Mesendoderm (in vitro differentiated cells): ENCODE data around the gene MACROD1.

Source experiments
- DNase-seq: peaks from one replicate; pipeline ENCODE4 v3.0.0; 2013
- H2AK5ac ChIP-seq: 2 replicates; pipeline ENCODE4 v1.6.1; 2013; ENCODE audit warnings: low read length, inconsistent platforms
- H2BK120ac ChIP-seq: 2 replicates; pipeline ENCODE4 v1.6.1; 2013; ENCODE audit warnings: low read depth, mild to moderate bottlenecking, low read length, moderate library complexity, mixed read lengths
- H2BK15ac ChIP-seq: replicated peaks from 2 replicates; pipeline ENCODE4 v1.6.1; 2013; ENCODE audit warnings: low read depth, mild to moderate bottlenecking, moderate library complexity
- H2BK5ac ChIP-seq: 2 replicates; pipeline ENCODE4 v1.6.1; 2013; ENCODE audit warnings: low read length, inconsistent platforms
- H3K18ac ChIP-seq: 2 replicates; pipeline ENCODE4 v1.6.1; 2013; ENCODE audit warnings: mild to moderate bottlenecking, low read length, mixed read lengths
- H3K23ac ChIP-seq: one replicate; pipeline ENCODE4 v1.6.1; 2013; ENCODE audit warnings: low read length
- H3K27ac ChIP-seq: 2 replicates; pipeline ENCODE4 v1.5.1; 2013; ENCODE audit warnings: low read depth, mild to moderate bottlenecking, inconsistent platforms, low read length, moderate library complexity
- H3K27me3 ChIP-seq: 2 replicates; pipeline ENCODE4 v1.6.1; 2013; ENCODE audit warnings: low read length, control low read depth, mild to moderate bottlenecking, inconsistent platforms; ENCODE audit not compliant: insufficient read depth, poor library complexity
- H3K36me3 ChIP-seq: 2 replicates; pipeline ENCODE4 v1.6.1; 2013; ENCODE audit warnings: low read length, inconsistent platforms; ENCODE audit not compliant: control insufficient read depth, insufficient read depth
- H3K4ac ChIP-seq: one replicate; pipeline ENCODE4 v1.6.1; 2013; ENCODE audit warnings: low read depth, mild to moderate bottlenecking, low read length, moderate library complexity
- H3K4me1 ChIP-seq: 2 replicates; pipeline ENCODE4 v1.6.1; 2013; ENCODE audit warnings: low read depth, low read length, inconsistent platforms; ENCODE audit not compliant: control insufficient read depth
- H3K4me2 ChIP-seq: 2 replicates; pipeline ENCODE4 v1.6.1; 2013; ENCODE audit warnings: low read length
- H3K4me3 ChIP-seq: 2 replicates; pipeline ENCODE4 v1.5.1; 2013; ENCODE audit warnings: mild to moderate bottlenecking, low read length
- H3K56ac ChIP-seq: one replicate; pipeline ENCODE4 v1.6.1; 2013; ENCODE audit warnings: low read length
- H3K79me1 ChIP-seq: 2 replicates; pipeline ENCODE4 v1.6.1; 2013; ENCODE audit warnings: low read length, inconsistent platforms
- H3K79me2 ChIP-seq: 2 replicates; pipeline ENCODE4 v1.6.1; 2013; ENCODE audit warnings: mild to moderate bottlenecking, low read length; ENCODE audit not compliant: control insufficient read depth, insufficient read depth
- H3K9ac ChIP-seq: 2 replicates; pipeline ENCODE4 v1.6.1; 2013; ENCODE audit warnings: low read length, inconsistent platforms
- H4K5ac ChIP-seq: one replicate; pipeline ENCODE4 v1.6.1; 2013; ENCODE audit warnings: low read length
- H4K8ac ChIP-seq: one replicate; pipeline ENCODE4 v1.6.1; 2013; ENCODE audit warnings: low read depth, mild to moderate bottlenecking, control low read depth, low read length, moderate library complexity
- WGBS: extraction: QIAGEN DNeasy Blood & Tissue Kit; methylation state at CpG from one replicate; pipeline ENCODE4 v1.1.7; 2013; ENCODE audit warnings: low lambda C conversion rate, missing lambda C conversion rate; ENCODE audit not compliant: insufficient coverage; ENCODE audit errors: extremely low coverage; 5-methylcytosine and 5-hydroxymethylcytosine counted together

MACROD1 gene

GRCh38 chr11:64017945-64018224 is 148.0 kb downstream of the MACROD1 start:
- Histone ChIP-seq H3K27ac (no peak overlapping the region), H3K4me1 (peaks cover 2% of the 10 kb centered on the region), H3K18ac (no peak overlapping the region), H4K8ac (no peak overlapping the region), H3K23ac (no peak overlapping the region), H4K5ac (no peak overlapping the region), H3K79me2 (no peaks in the 10 kb centered on the region), H3K79me1 (no peaks in the 10 kb centered on the region), H2BK120ac (no peak overlapping the region), H2AK5ac (no peak overlapping the region), H3K4me3 (no peak overlapping the region), H3K9ac (no peak overlapping the region), H3K36me3 (no peaks in the 10 kb centered on the region), H3K4me2 (no peak overlapping the region), H2BK15ac (no peak overlapping the region), H2BK5ac (no peak overlapping the region), H3K56ac (no peak overlapping the region), H3K27me3 (no peaks in the 10 kb centered on the region), H3K4ac (no peak overlapping the region)
- WGBS = no CpG with 5 or more reads among the region's 7 CpGs
- DNase-seq = no peak

DNA sequence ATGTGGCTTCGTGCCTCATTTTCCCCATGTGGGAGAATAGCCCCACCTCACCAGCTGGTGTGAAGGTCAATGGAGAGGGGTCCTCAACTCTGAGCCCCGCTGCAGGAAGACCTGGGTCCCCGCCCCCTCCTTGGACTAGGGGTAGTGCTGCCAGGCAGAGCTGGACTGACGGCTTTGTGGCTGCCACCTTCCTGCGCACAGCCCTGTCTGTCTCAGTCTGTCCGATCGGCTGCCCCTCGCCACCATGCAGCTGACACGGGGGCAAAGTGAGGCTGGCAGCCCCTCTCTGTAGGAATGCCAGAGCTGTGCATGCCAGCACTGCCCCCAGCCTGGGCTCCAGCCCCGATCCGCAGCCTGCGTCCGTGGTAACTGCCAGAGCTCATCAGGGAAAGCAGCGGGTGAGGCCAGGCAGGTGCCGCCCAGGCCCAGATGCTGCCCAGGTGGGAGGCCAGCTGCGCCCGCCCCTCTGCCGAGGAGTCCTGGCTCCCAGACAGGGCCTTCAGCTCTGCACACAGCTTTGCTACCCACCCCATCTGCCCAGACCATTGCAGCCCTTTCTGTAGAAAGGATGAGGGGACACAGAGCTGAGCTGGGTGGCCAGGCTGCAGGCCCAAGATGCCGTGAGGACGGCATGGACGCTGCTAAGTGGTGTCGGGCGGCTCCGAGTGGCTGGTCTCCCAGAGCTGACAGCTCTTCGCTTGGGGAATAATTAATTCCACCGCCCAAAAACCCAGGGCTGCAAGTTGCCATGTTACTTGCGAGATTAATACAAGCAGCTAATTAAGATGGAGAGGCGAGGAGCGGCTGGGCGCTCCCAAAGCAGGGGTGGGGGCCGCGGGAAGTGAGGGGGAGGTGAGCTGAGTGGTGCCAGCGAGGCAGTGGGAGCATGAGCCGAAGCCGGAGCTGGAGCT is 149.7 kb downstream of the MACROD1 start:
- H2BK15ac ChIP-seq = no peak overlapping the region
- H3K56ac ChIP-seq = no peak overlapping the region
- H3K79me2 ChIP-seq = no peaks in the 10 kb centered on the region
- H3K27me3 ChIP-seq = no peaks in the 10 kb centered on the region
- H3K9ac ChIP-seq = no peak overlapping the region
- no peaks in the 10 kb centered on the region for H3K79me1 ChIP-seq
- H3K36me3 ChIP-seq = no peaks in the 10 kb centered on the region
- no peaks in the 10 kb centered on the region for H3K4me1 ChIP-seq
- no peak for DNase-seq
- no peak overlapping the region for H3K4me3 ChIP-seq
- no peak overlapping the region for H3K4me2 ChIP-seq
- H2AK5ac ChIP-seq = no peak overlapping the region
- no peak overlapping the region for H4K8ac ChIP-seq
- no peak overlapping the region for H2BK5ac ChIP-seq
- H3K27ac ChIP-seq = no peak overlapping the region
- H4K5ac ChIP-seq = no peak overlapping the region
- no peak overlapping the region for H3K23ac ChIP-seq
- no peak overlapping the region for H2BK120ac ChIP-seq
- no CpG with 5 or more reads among the region's 35 CpGs for WGBS
- H3K4ac ChIP-seq = no peak overlapping the region
- H3K18ac ChIP-seq = no peak overlapping the region

- Histone ChIP-seq H2AK5ac (no peak overlapping the region), H3K27me3 (no peaks in the 10 kb centered on the region), H3K79me1 (no peaks in the 10 kb centered on the region), H3K9ac (no peak overlapping the region), H3K79me2 (no peaks in the 10 kb centered on the region), H3K56ac (no peak overlapping the region), H3K18ac (no peak overlapping the region), H3K4ac (no peak overlapping the region), H2BK120ac (no peak overlapping the region), H3K27ac (no peak overlapping the region), H3K23ac (no peak overlapping the region), H4K8ac (no peak overlapping the region), H2BK5ac (no peak overlapping the region), H3K4me2 (no peak overlapping the region), H3K36me3 (no peaks in the 10 kb centered on the region), H3K4me3 (no peak overlapping the region), H4K5ac (no peak overlapping the region), H2BK15ac (no peak overlapping the region), H3K4me1 (no peaks in the 10 kb centered on the region)
- no CpG with 5 or more reads among the region's 20 CpGs for WGBS
- no peak for DNase-seq
Measured at GRCh38 chr11:64015510-64015909, 150.4 kb downstream of the MACROD1 start.

GRCh38 chr11:64014356-64014755 is 151.6 kb downstream of the MACROD1 start:
- no peaks in the 10 kb centered on the region for H3K27me3 ChIP-seq
- DNase-seq = no peak
- H4K5ac ChIP-seq = no peak overlapping the region
- H3K4me3 ChIP-seq = no peak overlapping the region
- H2BK120ac ChIP-seq = no peak overlapping the region
- no peak overlapping the region for H3K56ac ChIP-seq
- H3K9ac ChIP-seq = no peak overlapping the region
- no peak overlapping the region for H3K27ac ChIP-seq
- no peak overlapping the region for H2AK5ac ChIP-seq
- H4K8ac ChIP-seq = no peak overlapping the region
- no CpG with 5 or more reads among the region's 11 CpGs for WGBS
- H3K18ac ChIP-seq = no peak overlapping the region
- no peaks in the 10 kb centered on the region for H3K79me2 ChIP-seq
- H2BK5ac ChIP-seq = no peak overlapping the region
- no peak overlapping the region for H3K4me2 ChIP-seq
- no peaks in the 10 kb centered on the region for H3K36me3 ChIP-seq
- H3K4ac ChIP-seq = no peak overlapping the region
- H3K79me1 ChIP-seq = no peaks in the 10 kb centered on the region
- H3K23ac ChIP-seq = no peak overlapping the region
- H2BK15ac ChIP-seq = no peak overlapping the region
- H3K4me1 ChIP-seq = no peaks in the 10 kb centered on the region

- H3K27ac ChIP-seq = no peak overlapping the region
- WGBS = no CpG with 5 or more reads among the region's 16 CpGs
- H3K79me1 ChIP-seq = no peaks in the 10 kb centered on the region
- H3K4me2 ChIP-seq = no peak overlapping the region
- no peak overlapping the region for H2AK5ac ChIP-seq
- H4K8ac ChIP-seq = no peak overlapping the region
- H2BK5ac ChIP-seq = no peak overlapping the region
- no peaks in the 10 kb centered on the region for H3K4me1 ChIP-seq
- no peak overlapping the region for H3K9ac ChIP-seq
- no peak overlapping the region for H2BK15ac ChIP-seq
- H3K79me2 ChIP-seq = no peaks in the 10 kb centered on the region
- DNase-seq = no peak
- H2BK120ac ChIP-seq = no peak overlapping the region
- no peak overlapping the region for H3K4me3 ChIP-seq
- H3K18ac ChIP-seq = no peak overlapping the region
- no peak overlapping the region for H4K5ac ChIP-seq
- no peak overlapping the region for H3K4ac ChIP-seq
- no peak overlapping the region for H3K23ac ChIP-seq
- H3K36me3 ChIP-seq = no peaks in the 10 kb centered on the region
- H3K56ac ChIP-seq = no peak overlapping the region
- H3K27me3 ChIP-seq = no peaks in the 10 kb centered on the region
Measured at GRCh38 chr11:64013141-64013896, 152.6 kb downstream of the MACROD1 start.
